GM18502 (cell line): Measurements from ENCODE around the gene LAPTM4A.

ENCODE experiments used
- ATAC-seq: cut with Tn5 transposase; IDR thresholded peaks from one replicate; pipeline ENCODE4 v1.9.1; 2021; ENCODE audit warnings: mild to moderate bottlenecking; ENCODE audit not compliant: unreplicated experiment, poor library complexity

The LAPTM4A gene

DNA sequence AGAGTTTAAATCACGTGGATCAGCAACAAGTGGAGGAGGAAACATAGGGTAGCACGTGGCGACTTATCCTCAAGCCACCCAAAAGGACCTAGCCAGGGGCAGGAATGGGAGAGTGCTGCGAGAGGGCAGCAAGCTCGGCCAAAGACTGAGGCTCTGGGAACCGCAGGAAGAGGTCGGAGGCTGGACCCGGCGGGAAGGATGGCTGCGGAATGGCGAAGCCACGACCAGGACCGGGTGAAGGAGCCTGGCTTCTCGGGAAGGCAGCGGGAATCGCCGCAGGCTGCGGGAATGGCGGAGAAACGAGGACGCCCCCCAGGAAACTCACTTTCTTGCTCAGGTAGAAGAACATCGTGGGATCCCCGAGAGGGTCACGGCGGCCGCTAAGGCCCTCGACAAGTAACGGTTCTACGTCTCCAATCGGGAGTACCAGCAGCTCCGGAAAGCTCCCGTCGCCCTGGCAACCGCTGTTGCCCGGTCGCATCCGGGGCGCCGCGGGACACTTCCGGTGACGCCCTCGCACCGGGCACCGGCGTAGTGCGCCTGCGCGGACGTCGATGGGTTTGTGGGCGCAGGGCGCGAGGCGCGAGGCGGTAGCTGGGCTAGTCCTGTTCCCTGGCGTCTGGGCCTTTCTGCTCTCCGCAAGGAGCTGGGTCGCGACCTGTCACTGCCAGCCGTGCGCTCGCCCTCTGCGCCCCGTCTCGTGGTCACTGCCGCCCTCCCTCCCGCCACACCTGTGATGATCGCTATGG, 61.6 kb downstream of the LAPTM4A start, which contains the start of gene WDR35:
Gene WDR35 (minus strand): TSS at position 439 of the 749 bp plus-strand sequence. CDS start 90 bp downstream, at position 349.
- ATAC-seq: peak; percentile 96

GRCh38 chr2:19989342-19989666, 62.1 kb downstream of the LAPTM4A start:
- no peak for ATAC-seq

GRCh38 chr2:19988600-19988999, 62.8 kb downstream of the LAPTM4A start:
- ATAC-seq: no peak

- peak; percentile 51 for ATAC-seq
These were observed 63.5 kb downstream of the LAPTM4A start for GRCh38 chr2:19987936-19988335.
